Measurements from ENCODE around the gene STK4.

Gene STK4

GRCh38 chr20:45114465-45115385 is 148.4 kb downstream of the STK4 start, which contains the start of gene WFDC5:
Gene WFDC5, minus strand, starts transcription at chr20:45115174. Its CDS starts 91 bp downstream, at chr20:45115083.
- no peak for DNase-seq (ENCODE audit: low read depth)

DNA sequence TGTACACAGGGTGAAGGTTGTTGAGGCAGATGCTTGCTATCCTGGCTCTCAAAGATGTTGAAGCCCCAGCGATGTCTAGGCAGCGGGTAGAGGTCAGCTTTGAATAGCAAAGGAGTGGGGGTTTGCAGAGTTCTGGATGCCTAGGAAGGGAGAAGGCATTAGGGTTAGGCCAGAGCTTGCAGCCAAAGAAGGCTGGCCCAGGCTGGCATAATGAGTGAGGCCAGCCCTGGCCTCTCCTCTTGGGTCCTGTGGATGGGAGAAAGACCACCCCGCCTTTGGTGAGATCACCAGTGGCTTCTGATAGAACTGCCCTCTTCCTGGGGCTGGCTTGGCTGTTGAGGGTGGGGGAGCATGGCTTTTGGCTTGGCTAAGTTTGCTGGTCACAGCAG is 149.1 kb downstream of the STK4 start:
- DNase-seq (ENCODE audit: low read depth), result no peak

- no peak for DNase-seq (ENCODE audit: low read depth)
These were observed 149.5 kb downstream of the STK4 start for GRCh38 chr20:45115829-45116228.

DNA sequence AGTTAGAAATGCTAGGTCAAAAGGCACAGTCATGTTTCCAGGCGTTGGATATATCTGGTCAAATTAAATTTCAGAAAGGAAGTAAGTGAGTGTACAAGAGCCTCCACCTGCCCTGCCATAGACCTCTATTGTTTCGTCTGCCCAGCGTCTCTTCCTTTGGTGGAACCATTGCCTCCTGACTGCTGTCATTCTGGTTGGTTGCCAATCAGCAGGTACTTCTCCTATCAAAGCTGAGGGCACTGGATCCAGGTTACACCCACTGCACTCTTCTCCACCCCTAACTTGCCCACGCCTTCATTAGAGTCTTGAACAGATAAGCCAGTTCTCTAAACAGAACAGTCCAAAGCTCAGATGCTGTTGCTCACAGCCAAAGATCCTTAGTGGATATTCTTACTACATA is 151.3 kb downstream of the STK4 start:
- no peak for DNase-seq (ENCODE audit: low read depth)

- DNase-seq (ENCODE audit: low read depth), result no peak
These were observed 151.7 kb downstream of the STK4 start for GRCh38 chr20:45118028-45118427.

- DNase-seq (ENCODE audit: low read depth), result no peak
These were observed 153.4 kb downstream of the STK4 start for GRCh38 chr20:45119556-45120266.

DNA sequence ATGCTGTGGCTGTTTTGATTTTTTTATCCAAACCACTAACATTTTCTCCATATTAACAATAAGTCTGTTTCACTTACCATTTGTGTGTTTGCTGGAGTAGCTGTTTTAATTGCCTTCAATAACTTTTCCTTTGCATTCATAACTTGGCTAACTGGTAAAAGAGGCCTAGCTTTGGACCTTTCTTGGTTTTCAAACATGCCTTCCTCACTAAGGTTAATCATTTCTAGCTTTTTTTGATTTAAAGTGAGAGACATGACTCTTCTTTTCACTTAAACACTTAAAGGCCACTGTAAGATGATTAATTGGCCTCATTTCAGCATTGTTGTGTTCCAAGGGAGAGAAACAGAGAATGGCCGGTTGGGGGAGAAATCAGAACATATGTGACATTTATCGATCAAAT is 155.1 kb downstream of the STK4 start:
- DNase-seq (ENCODE audit: low read depth), result no peak

- DNase-seq (ENCODE audit: low read depth), result no peak
These were observed 158.1 kb downstream of the STK4 start, which contains the start of gene WFDC12 for GRCh38 chr20:45124365-45124764. Gene WFDC12, minus strand, starts transcription at chr20:45124465. Its CDS starts 18 bp downstream, at chr20:45124447.

DNA sequence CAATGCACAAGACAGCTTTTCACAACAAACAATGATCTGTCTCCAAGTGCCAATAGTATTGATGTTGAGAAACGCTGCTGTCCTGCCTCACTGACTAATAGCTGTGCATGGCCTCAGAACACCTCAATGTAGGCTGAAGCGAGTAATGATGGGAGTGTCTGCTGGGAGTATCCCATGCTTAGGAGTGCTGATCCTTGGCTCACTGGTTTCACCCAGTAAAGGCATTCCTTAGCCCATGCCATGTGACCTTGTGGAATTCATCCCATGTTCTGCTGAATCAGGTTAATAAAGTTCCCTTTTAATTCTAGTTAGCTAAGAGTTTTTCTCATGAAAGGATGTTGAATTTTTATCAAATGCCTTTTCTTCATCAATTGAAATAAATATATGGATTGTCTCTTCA is 161.8 kb downstream of the STK4 start:
- DNase-seq (ENCODE audit: low read depth), result no peak
